CD4-positive, alpha-beta T cell treated with Interleukin-1 beta for 1 hour (primary cell): Measurements from ENCODE around the gene UBA7.
A peak's percentile ranks its signal among the peaks of the same experiment; 100 is the strongest.
"Not testable (repeated sequence)": the region's sequence is repeated elsewhere in the genome, so short reads cannot be mapped to it uniquely, and the experiment has no call there.

Experiments used
- DNase-seq, 2 donors: peaks; one replicate each; pipeline ENCODE4 v3.0.0-alpha.2; 2020 to 2022

UBA7 gene

GRCh38 chr3:49813497-49814174, at the start of gene UBA7:
TSS of gene UBA7 (minus strand) at chr3:49813953. CDS start at chr3:49813787, 166 bp downstream.
- peak; percentile 43 to 51 for DNase-seq

- no peak for DNase-seq
Measured at GRCh38 chr3:49859576-49860305, 46.0 kb upstream of the UBA7 start.

GRCh38 chr3:49856181-49857005, 42.6 kb upstream of the UBA7 start, which contains the start of gene TRAIP:
TSS of gene TRAIP (minus strand) at chr3:49856564. CDS start at chr3:49856453, 111 bp downstream.
- peak; percentile 93 to 96 for DNase-seq

GRCh38 chr3:49855662-49856061, 41.9 kb upstream of the UBA7 start:
- DNase-seq, result no peak

GRCh38 chr3:49845694-49846093, 31.9 kb upstream of the UBA7 start:
- DNase-seq, result no peak

- no peak for DNase-seq
Measured at GRCh38 chr3:49844464-49845183, 30.9 kb upstream of the UBA7 start.

GRCh38 chr3:49842843-49843517, 29.2 kb upstream of the UBA7 start:
- DNase-seq, result no peak

GRCh38 chr3:49841806-49842205, 28.1 kb upstream of the UBA7 start:
- no peak for DNase-seq

- DNase-seq, result peak in 1 of 2 donors; percentile 7
Measured at GRCh38 chr3:49841126-49841696, 27.5 kb upstream of the UBA7 start.

GRCh38 chr3:49840388-49840787, 26.6 kb upstream of the UBA7 start:
- DNase-seq, result no peak

- peak; percentile 82 to 85 for DNase-seq
Measured at GRCh38 chr3:49839193-49839809, 25.5 kb upstream of the UBA7 start.

GRCh38 chr3:49831341-49831740, 17.6 kb upstream of the UBA7 start:
- DNase-seq, result no peak

- DNase-seq, result no peak
Measured at GRCh38 chr3:49826016-49826415, 12.3 kb upstream of the UBA7 start.

GRCh38 chr3:49823131-49823530, 9.4 kb upstream of the UBA7 start:
- not testable (repeated sequence) for DNase-seq

- no peak for DNase-seq
Measured at GRCh38 chr3:49812916-49813496, 747 bp downstream of the UBA7 start.

- peak in 1 of 2 donors; percentile 12 for DNase-seq
Measured at GRCh38 chr3:49807431-49808114, 6.2 kb downstream of the UBA7 start.

GRCh38 chr3:49806850-49807249, 6.9 kb downstream of the UBA7 start:
- no peak for DNase-seq

GRCh38 chr3:49805897-49806701, 7.7 kb downstream of the UBA7 start:
- DNase-seq, result peak in 1 of 2 donors; percentile 42

GRCh38 chr3:49805367-49805782, 8.4 kb downstream of the UBA7 start:
- DNase-seq, result peak in 1 of 2 donors; percentile 62
